ENCODE data around the gene RHBDL2. TPM values are rescaled to one million over a fixed set of nuclear protein-coding genes. Genes with fewer than 3 reads are reported as not detected.

Gene RHBDL2
- total RNA-seq, 1 donor from 2014 or later = not detected

DNA sequence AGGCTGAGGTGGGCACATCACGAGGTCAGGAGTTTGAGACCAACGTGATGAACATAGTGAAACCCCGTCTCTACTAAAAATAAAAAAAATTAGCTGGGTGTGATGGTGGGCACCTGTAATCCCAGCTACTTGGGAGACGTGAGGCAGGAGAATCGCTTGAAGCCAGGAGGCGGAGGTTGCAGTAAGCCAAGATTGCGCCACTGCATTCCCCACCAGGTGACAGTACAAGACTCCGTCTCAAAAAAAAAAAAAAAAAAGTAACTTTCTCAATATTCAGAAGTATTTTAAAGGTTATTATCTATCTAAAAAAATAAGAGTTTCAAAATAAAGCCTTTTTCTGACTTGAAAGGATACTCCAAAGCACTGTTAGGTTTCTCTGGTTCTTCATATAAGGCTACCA lies 74.4 kb downstream of the RHBDL2 start:
- Mint-ChIP-seq H3K36me3 (ENCODE audit: unreplicated experiment) (peaks cover 10% of the 10 kb centered on the region), H3K9me3 (ENCODE audit: unreplicated experiment) (no peaks in the 10 kb centered on the region), H3K4me3 (ENCODE audit: unreplicated experiment) (no peak overlapping the region), H3K27me3 (ENCODE audit: unreplicated experiment) (no peaks in the 10 kb centered on the region), H3K27ac (ENCODE audit: unreplicated experiment) (no peak overlapping the region), H3K4me1 (ENCODE audit: unreplicated experiment) (peaks cover 40% of the 10 kb centered on the region)
- no peak for DNase-seq (ENCODE audit: extremely low spot score, unreplicated experiment)
- TF ChIP-seq, protein P1, sequence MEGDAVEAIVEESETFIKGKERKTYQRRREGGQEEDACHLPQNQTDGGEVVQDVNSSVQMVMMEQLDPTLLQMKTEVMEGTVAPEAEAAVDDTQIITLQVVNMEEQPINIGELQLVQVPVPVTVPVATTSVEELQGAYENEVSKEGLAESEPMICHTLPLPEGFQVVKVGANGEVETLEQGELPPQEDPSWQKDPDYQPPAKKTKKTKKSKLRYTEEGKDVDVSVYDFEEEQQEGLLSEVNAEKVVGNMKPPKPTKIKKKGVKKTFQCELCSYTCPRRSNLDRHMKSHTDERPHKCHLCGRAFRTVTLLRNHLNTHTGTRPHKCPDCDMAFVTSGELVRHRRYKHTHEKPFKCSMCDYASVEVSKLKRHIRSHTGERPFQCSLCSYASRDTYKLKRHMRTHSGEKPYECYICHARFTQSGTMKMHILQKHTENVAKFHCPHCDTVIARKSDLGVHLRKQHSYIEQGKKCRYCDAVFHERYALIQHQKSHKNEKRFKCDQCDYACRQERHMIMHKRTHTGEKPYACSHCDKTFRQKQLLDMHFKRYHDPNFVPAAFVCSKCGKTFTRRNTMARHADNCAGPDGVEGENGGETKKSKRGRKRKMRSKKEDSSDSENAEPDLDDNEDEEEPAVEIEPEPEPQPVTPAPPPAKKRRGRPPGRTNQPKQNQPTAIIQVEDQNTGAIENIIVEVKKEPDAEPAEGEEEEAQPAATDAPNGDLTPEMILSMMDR (IDR thresholded peaks at IDR 0.05) = no peak

DNA sequence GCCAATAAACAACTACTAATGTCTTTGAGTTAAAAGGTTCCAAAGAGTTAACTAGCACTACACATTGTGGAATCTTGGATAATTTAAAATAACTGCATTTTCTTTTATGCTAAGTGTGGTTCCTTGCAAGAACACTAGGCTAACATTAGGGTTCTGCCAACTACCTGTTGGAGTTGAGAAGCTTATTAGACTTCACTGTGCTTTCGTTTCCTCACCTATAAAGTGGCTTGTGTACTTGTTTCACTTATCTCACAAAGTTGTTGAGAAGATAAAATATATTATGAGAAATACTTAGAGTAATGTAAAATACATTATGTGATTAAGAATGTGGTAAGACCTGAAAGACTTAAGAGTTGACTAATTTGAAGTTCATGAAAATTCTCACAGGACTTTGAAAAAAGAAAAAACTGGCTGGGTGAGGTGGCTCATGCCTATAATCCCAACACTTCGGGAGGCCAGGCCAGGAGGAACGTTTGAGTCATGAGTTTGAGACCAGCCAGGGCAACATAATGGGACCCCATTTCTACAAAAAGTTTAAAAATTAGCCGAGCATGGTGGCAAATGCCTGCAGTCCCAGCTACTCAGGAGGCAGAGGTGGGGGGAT lies 76.4 kb downstream of the RHBDL2 start:
- Mint-ChIP-seq H3K9me3 (ENCODE audit: unreplicated experiment) (no peaks in the 10 kb centered on the region), H3K27ac (ENCODE audit: unreplicated experiment) (no peak overlapping the region), H3K4me1 (ENCODE audit: unreplicated experiment) (peaks cover 49% of the 10 kb centered on the region), H3K27me3 (ENCODE audit: unreplicated experiment) (no peaks in the 10 kb centered on the region), H3K36me3 (ENCODE audit: unreplicated experiment) (peaks cover 10% of the 10 kb centered on the region), H3K4me3 (ENCODE audit: unreplicated experiment) (no peak overlapping the region)
- TF ChIP-seq, protein P1 (IDR thresholded peaks at IDR 0.05) = no peak
- DNase-seq (ENCODE audit: extremely low spot score, unreplicated experiment) = no peak

DNA sequence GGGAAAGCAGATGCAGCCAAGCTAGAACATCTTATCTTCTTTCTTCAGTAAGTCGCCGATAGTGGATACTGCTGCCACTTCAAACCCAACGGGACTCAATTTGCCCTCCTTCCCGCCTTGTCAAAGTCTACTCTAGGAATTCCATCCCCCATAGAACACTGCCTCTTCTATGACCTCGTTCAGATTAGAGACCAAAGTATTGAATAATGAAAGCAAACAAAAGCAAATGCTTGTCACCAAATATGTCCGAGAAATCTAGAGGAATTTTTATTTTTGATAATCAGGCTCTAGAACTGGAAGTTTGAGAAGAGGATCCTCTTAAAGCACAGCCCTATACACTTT lies 81.2 kb downstream of the RHBDL2 start:
- peaks cover 10% of the 10 kb centered on the region for H3K36me3 Mint-ChIP-seq (ENCODE audit: unreplicated experiment)
- H3K27me3 Mint-ChIP-seq (ENCODE audit: unreplicated experiment) = no peaks in the 10 kb centered on the region
- H3K4me3 Mint-ChIP-seq (ENCODE audit: unreplicated experiment) = peak overlapping the region; percentile 95
- TF ChIP-seq, protein P1 (IDR thresholded peaks at IDR 0.05) = no peak
- no peaks in the 10 kb centered on the region for H3K9me3 Mint-ChIP-seq (ENCODE audit: unreplicated experiment)
- peaks cover 60% of the 10 kb centered on the region for H3K4me1 Mint-ChIP-seq (ENCODE audit: unreplicated experiment)
- peak overlapping the region; percentile 80 for H3K27ac Mint-ChIP-seq (ENCODE audit: unreplicated experiment)
- DNase-seq (ENCODE audit: extremely low spot score, unreplicated experiment) = no peak

DNA sequence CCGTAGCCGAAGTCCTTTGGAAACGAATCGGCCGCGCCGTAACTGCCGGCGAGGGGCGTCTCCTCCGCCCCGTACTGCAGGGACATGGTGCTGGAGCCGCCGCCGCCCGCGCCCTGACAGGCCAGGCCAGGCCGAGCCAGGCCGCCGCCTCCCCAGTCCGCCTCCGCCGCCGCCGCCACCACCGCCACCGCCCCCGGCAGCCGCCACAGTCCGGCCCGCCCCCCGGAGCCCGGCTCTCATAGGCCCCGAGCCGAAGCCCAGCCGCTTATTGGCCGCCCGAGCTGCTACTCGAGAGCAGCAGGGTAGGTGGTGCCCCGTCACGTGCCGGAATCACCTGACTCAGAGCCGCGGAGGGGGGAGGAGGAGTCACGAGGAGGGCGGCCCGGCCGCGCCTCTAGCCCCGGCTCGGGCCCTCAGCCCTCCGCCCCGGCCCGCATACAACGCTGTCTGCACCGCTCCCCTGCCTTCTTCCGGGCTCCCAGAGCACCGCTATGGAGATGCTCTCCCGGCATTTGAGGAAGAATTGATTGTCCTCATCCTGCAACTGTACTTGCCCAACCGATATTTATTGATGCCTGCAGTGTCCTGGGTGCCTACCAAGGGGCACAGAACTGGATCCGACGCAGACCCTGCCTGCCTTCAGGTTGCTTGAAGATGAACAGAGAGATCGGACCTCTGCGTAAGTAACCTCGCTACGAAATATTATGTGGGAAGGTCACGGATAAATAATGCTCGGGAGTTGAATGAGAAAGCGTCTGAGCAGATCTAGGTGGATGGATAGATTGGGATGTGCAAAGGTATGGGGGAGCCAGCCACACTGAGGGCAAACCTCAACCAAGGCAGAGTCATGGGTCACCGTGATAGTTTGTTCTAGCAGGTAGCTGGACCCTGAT lies 81.8 kb downstream of the RHBDL2 start, which contains the start of gene RRAGC:
Gene RRAGC (minus strand): TSS at position 212 of the 893 bp plus-strand sequence. CDS start 126 bp downstream, at position 86.
- H3K27me3 Mint-ChIP-seq (ENCODE audit: unreplicated experiment) = no peaks in the 10 kb centered on the region
- H3K4me1 Mint-ChIP-seq (ENCODE audit: unreplicated experiment) = peaks cover 62% of the 10 kb centered on the region
- H3K27ac Mint-ChIP-seq (ENCODE audit: unreplicated experiment) = peak within 1 kb of the TSS; percentile 81
- peak within 1 kb of the TSS; percentile 95 for H3K4me3 Mint-ChIP-seq (ENCODE audit: unreplicated experiment)
- H3K9me3 Mint-ChIP-seq (ENCODE audit: unreplicated experiment) = no peaks in the 10 kb centered on the region
- DNase-seq (ENCODE audit: extremely low spot score, unreplicated experiment) = peak; percentile 99
- TF ChIP-seq, protein P1 (IDR thresholded peaks at IDR 0.05) = no peak
- peaks cover 15% of the 10 kb centered on the region for H3K36me3 Mint-ChIP-seq (ENCODE audit: unreplicated experiment)
